GM23248 (cell line): ENCODE measurements around the gene TBCCD1. TPM values are rescaled to one million over a fixed set of nuclear protein-coding genes. Genes with fewer than 3 reads are reported as not detected.

Experiments
- DNase-seq: peaks from one replicate; pipeline ENCODE4 v3.0.0-alpha.2; 2015
- H2AFZ ChIP-seq: fragments of 200-600 bp; sonication (generic); 2 replicates; pipeline ENCODE4 v1.6.1; 2016; ENCODE audit warnings: antibody characterized with exemption
- H3F3A ChIP-seq: fragments of 200-600 bp; sonication (generic); 2 replicates; pipeline ENCODE4 v1.6.1; 2016; ENCODE audit warnings: mild to moderate bottlenecking, antibody characterized with exemption, mixed run types; ENCODE audit not compliant: insufficient read depth
- H3K27ac ChIP-seq: fragments of 200-600 bp; sonication (generic); 2 replicates; pipeline ENCODE4 v1.5.1; 2016; ENCODE audit warnings: mild to moderate bottlenecking
- H3K27me3 ChIP-seq: fragments of 200-600 bp; sonication (generic); replicated peaks from 2 replicates; pipeline ENCODE4 v1.6.1; 2016; ENCODE audit warnings: mild to moderate bottlenecking; ENCODE audit not compliant: insufficient read depth
- H3K36me3 ChIP-seq: fragments of 200-600 bp; sonication (generic); 2 replicates; pipeline ENCODE4 v1.6.1; 2016; ENCODE audit warnings: low read depth, mild to moderate bottlenecking
- H3K4me1 ChIP-seq: fragments of 200-600 bp; sonication (generic); 2 replicates; pipeline ENCODE4 v1.6.1; 2016; ENCODE audit warnings: mild to moderate bottlenecking; ENCODE audit not compliant: insufficient read depth
- H3K4me2 ChIP-seq: fragments of 200-600 bp; sonication (generic); one replicate; pipeline ENCODE4 v1.6.1; 2016; ENCODE audit warnings: mild to moderate bottlenecking; ENCODE audit not compliant: unreplicated experiment
- H3K4me3 ChIP-seq: fragments of 200-600 bp; sonication (generic); 2 replicates; pipeline ENCODE4 v1.5.1; 2016; ENCODE audit warnings: mild to moderate bottlenecking
- H3K79me2 ChIP-seq: fragments of 200-600 bp; sonication (generic); 2 replicates; pipeline ENCODE4 v1.6.1; 2016; ENCODE audit warnings: mild to moderate bottlenecking; ENCODE audit not compliant: insufficient read depth
- H3K9ac ChIP-seq: fragments of 200-600 bp; sonication (generic); 2 replicates; pipeline ENCODE4 v1.6.1; 2016; ENCODE audit warnings: mild to moderate bottlenecking
- H3K9me2 ChIP-seq: fragments of 200-600 bp; sonication (generic); 2 replicates; pipeline ENCODE4 v1.6.1; 2016; ENCODE audit warnings: mixed run types, mild to moderate bottlenecking, moderate library complexity; ENCODE audit not compliant: insufficient read depth
- H3K9me3 ChIP-seq: fragments of 200-600 bp; sonication (generic); one replicate; pipeline ENCODE4 v1.6.1; 2017; ENCODE audit warnings: low read depth
- H4K20me1 ChIP-seq: fragments of 200-600 bp; sonication (generic); 2 replicates; pipeline ENCODE4 v1.6.0; 2016; ENCODE audit not compliant: insufficient read depth
- EZH2 ChIP-seq: fragments of 200-600 bp; sonication (generic); IDR thresholded peaks from 2 replicates; pipeline ENCODE4 v1.6.1; 2018; ENCODE audit warnings: antibody characterized with exemption, mild to moderate bottlenecking; ENCODE audit not compliant: insufficient read depth, poor library complexity, severe bottlenecking
- EZH2phosphoT487 ChIP-seq: fragments of 200-600 bp; sonication (generic); IDR thresholded peaks from 2 replicates; pipeline ENCODE4 v1.6.1; 2018; ENCODE audit warnings: antibody characterized with exemption, moderate library complexity, mild to moderate bottlenecking, low read depth; ENCODE audit not compliant: insufficient read depth
- WGBS, 2 experiments: methylation state at CpG; one replicate each; pipeline ENCODE4 v1.1.6; 2015 to 2017; ENCODE audit warnings: low lambda C conversion rate in 2 of 2, low coverage in 1 of 2; ENCODE audit errors: missing lambda C conversion rate in 2 of 2; 5-methylcytosine and 5-hydroxymethylcytosine counted together
- in situ Hi-C: fragments of 300-500 bp; cut with MboI; formaldehyde crosslinking; loops from 2 replicates; pipeline ENCODE4 v1.15.0; 2020
- polyA plus RNA-seq: library from polyadenylated mRNA; unstranded; fragments of >200 nt; fragmentation: Nextera tagmentation; extraction: Ambion mirVana; gene quantifications from 2 replicates; pipeline ENCODE4 v1.2.1, GENCODE V29; 2016
- total RNA-seq: library from RNA; depleted of rRNA; stranded (reverse); fragments of >200 nt; shearing (Covaris generic); gene quantifications from 2 replicates; pipeline ENCODE4 v1.2.3, GENCODE V29; 2014

The TBCCD1 gene
- total and polyA plus RNA-seq, 2 experiments from 2014 or later, result 14.6 to 15.6 TPM

- H4K20me1 ChIP-seq, result no peaks in the 10 kb centered on the region
- no peaks in the 10 kb centered on the region for H3F3A ChIP-seq
- H2AFZ ChIP-seq, result no peak overlapping the region
- H3K79me2 ChIP-seq, result no peaks in the 10 kb centered on the region
- no peak for TF ChIP-seq EZH2
- in situ Hi-C loops, result no loop called here
- H3K9ac ChIP-seq, result no peak overlapping the region
- H3K4me1 ChIP-seq, result no peaks in the 10 kb centered on the region
- H3K9me2 ChIP-seq, result no peaks in the 10 kb centered on the region
- no peak overlapping the region for H3K27ac ChIP-seq
- no peaks in the 10 kb centered on the region for H3K36me3 ChIP-seq
- no peaks in the 10 kb centered on the region for H3K9me3 ChIP-seq
- no peak overlapping the region for H3K4me3 ChIP-seq
- DNase-seq, result no peak
- H3K4me2 ChIP-seq, result no peak overlapping the region
- peaks cover 22% of the 10 kb centered on the region for H3K27me3 ChIP-seq
These were observed 36.7 kb downstream of the TBCCD1 start for GRCh38 chr3:186530415-186530814.

DNA sequence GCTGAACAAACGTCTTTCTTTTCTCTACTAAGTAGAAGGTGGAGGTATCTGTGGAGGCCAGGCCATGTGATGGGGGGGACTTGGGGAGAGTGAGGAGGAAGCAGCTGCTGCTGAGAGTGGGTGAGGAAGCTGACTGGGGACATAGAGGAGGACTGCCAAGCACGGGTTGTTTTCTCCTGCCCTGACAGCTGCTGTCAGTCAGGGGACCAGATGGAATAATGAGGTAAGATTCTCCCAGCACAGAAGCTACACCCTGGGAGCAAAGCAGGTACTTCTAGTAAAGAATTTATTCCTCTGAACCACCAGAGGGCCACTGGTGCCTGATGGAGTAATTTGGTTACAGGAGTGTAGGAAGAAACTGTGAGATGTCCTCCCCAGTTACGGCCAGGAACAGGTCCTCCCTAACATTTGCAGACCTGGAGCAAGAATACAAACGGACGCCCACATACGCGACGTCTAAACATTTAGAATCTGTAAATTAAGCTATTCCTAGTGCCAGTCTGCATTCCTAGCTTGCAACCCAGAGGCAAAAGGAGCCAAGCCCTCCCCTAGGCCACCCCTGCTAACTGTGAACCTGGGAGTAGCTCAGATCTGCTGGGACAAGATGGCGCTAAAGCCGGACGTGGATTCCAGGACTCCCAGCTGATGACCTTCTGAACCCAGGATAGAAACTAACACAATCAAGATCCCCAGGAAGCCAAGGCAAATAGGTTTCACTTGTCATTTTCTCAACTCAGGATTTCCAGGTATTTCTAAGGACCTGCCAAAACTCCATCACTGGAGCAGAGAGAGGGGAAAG, 37.7 kb downstream of the TBCCD1 start:
- Histone ChIP-seq H3K9me3 (no peaks in the 10 kb centered on the region), H3F3A (no peaks in the 10 kb centered on the region), H3K4me3 (no peak overlapping the region), H3K4me2 (no peak overlapping the region), H3K4me1 (no peaks in the 10 kb centered on the region), H4K20me1 (no peaks in the 10 kb centered on the region), H2AFZ (no peak overlapping the region), H3K9me2 (no peaks in the 10 kb centered on the region), H3K27ac (no peak overlapping the region), H3K27me3 (peaks cover 30% of the 10 kb centered on the region), H3K9ac (no peak overlapping the region), H3K36me3 (no peaks in the 10 kb centered on the region), H3K79me2 (no peaks in the 10 kb centered on the region)
- DNase-seq, result no peak
- TF ChIP-seq EZH2 (no peak), EZH2phosphoT487 (no peak)
- WGBS, 2 experiments, result 74 to 75% methylated on average over 11 of the region's 11 CpGs
- in situ Hi-C loops, result no loop called here

DNA sequence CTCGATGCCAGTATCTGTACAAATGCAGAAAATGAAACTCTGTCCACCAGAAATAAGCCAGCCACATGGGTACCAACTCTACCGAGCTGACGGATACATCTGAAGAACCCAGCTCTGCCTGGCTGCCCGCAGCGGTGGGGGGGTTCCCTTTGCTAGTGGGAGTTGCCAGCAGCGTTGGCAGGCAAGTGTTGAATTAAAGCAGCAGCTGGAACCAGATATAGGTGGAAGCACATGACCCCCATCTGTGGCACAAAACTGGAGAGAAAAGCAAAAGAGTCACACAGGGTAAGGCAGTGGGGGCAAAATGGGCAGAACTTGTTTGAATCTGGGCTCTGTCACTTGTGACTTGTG, 40.9 kb downstream of the TBCCD1 start:
- no peaks in the 10 kb centered on the region for H3K36me3 ChIP-seq
- H3K4me3 ChIP-seq, result no peak overlapping the region
- no peak for TF ChIP-seq EZH2
- no peak for TF ChIP-seq EZH2phosphoT487
- no peaks in the 10 kb centered on the region for H3K9me2 ChIP-seq
- no peak for DNase-seq
- in situ Hi-C loops, result no loop called here
- H3K4me1 ChIP-seq, result no peaks in the 10 kb centered on the region
- H3K27me3 ChIP-seq, result peaks cover 44% of the 10 kb centered on the region
- H3K9me3 ChIP-seq, result no peaks in the 10 kb centered on the region
- H2AFZ ChIP-seq, result no peak overlapping the region
- no peak overlapping the region for H3K27ac ChIP-seq
- no peaks in the 10 kb centered on the region for H3K79me2 ChIP-seq
- H4K20me1 ChIP-seq, result no peaks in the 10 kb centered on the region
- no peaks in the 10 kb centered on the region for H3F3A ChIP-seq
- no peak overlapping the region for H3K4me2 ChIP-seq
- 41 to 52% methylated on average over 6 of the region's 6 CpGs for WGBS, 2 experiments
- no peak overlapping the region for H3K9ac ChIP-seq

DNA sequence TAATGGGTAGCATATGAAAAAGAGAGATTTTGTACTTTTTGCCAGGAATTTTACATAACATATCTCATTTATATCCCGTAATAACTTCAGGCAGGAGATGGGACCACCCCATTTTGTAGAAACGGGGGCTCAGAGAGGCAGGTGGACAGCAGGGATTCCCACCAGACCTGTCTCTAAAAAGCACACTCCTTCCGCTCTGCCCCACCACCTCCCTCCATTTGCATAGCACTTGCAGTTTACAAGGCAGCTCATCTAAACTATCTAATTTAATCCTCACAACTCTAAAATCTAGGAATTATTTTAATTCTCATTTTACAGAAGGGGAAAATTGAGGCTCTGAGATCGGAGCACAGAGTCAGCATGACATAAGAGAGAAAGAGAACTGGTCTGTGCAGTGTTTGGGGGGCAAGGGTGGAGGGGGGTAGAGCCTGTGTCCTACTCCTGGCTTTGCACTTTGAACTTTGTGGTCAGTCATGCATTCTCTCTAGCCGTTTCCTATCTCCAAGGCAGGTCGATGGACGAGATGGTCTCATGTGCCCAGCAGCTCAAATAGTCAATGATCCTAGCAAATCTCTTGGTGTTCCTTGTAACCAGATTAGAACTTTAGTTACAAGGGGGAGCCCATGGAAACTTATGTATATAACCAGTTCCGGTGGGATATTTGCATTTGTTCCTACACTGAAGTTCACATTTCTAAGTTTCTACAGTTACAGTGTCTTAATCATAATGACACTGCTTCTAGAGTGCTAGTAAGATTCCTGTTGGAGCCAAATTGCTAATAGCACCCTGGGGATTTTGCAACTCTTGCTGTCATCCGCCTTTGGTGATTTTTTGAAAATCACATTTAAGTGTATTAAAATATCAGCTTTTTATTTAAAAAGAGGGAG, 41.5 kb downstream of the TBCCD1 start:
- no peaks in the 10 kb centered on the region for H4K20me1 ChIP-seq
- no peaks in the 10 kb centered on the region for H3K79me2 ChIP-seq
- no peak overlapping the region for H2AFZ ChIP-seq
- in situ Hi-C loops, result no loop called here
- no peaks in the 10 kb centered on the region for H3K4me1 ChIP-seq
- H3F3A ChIP-seq, result no peaks in the 10 kb centered on the region
- DNase-seq, result no peak
- H3K9me3 ChIP-seq, result no peaks in the 10 kb centered on the region
- no peak overlapping the region for H3K4me2 ChIP-seq
- no peak overlapping the region for H3K27ac ChIP-seq
- WGBS, 2 experiments, result 37 to 42% methylated on average over 9 of the region's 9 CpGs
- no peaks in the 10 kb centered on the region for H3K9me2 ChIP-seq
- TF ChIP-seq EZH2, result no peak
- TF ChIP-seq EZH2phosphoT487, result no peak
- H3K27me3 ChIP-seq, result peaks cover 47% of the 10 kb centered on the region
- no peaks in the 10 kb centered on the region for H3K36me3 ChIP-seq
- H3K4me3 ChIP-seq, result no peak overlapping the region
- H3K9ac ChIP-seq, result no peak overlapping the region
